Neural crest cell (in vitro differentiated cells): Measurements from ENCODE around the gene LDAH. TPM values are rescaled to one million over a fixed set of nuclear protein-coding genes. Genes with fewer than 3 reads are reported as not detected.

ENCODE experiments used
- DNase-seq: peaks from one replicate; pipeline ENCODE4 v3.0.0; 2021; ENCODE audit warnings: low read depth, mixed read lengths, low spot score
- H3K27ac Mint-ChIP-seq: one replicate; pipeline ENCODE4 v1.8.0; 2021; ENCODE audit warnings: mild to moderate bottlenecking, mixed read lengths; ENCODE audit not compliant: unreplicated experiment
- H3K27me3 Mint-ChIP-seq: 2 replicates; pipeline ENCODE4 v1.8.0; 2021; ENCODE audit warnings: low read depth, mild to moderate bottlenecking, mixed read lengths
- H3K36me3 Mint-ChIP-seq: 2 replicates; pipeline ENCODE4 v1.8.0; 2021; ENCODE audit warnings: low read depth, mild to moderate bottlenecking, mixed read lengths
- H3K4me1 Mint-ChIP-seq: 2 replicates; pipeline ENCODE4 v1.8.0; 2021; ENCODE audit warnings: mixed read lengths
- H3K4me3 Mint-ChIP-seq: one replicate; pipeline ENCODE4 v1.8.0; 2021; ENCODE audit warnings: mild to moderate bottlenecking, mixed read lengths
- H3K9me3 Mint-ChIP-seq: 2 replicates; pipeline ENCODE4 v1.8.0; 2021; ENCODE audit warnings: mixed read lengths
- total RNA-seq: library from RNA; stranded (reverse); gene quantifications from 2 replicates; pipeline ENCODE4 v1.2.1, GENCODE V29; 2021
- TF ChIP-seq, protein P1 (sequence below): fragments of 200-600 bp; sonication (generic); conservative IDR thresholded peaks from 2 replicates; pipeline ENCODE4 v1.5.0; 2021; ENCODE audit warnings: antibody characterized with exemption, mild to moderate bottlenecking

Gene LDAH
- total RNA-seq, 1 donor from 2014 or later, result 49.7 TPM

DNA sequence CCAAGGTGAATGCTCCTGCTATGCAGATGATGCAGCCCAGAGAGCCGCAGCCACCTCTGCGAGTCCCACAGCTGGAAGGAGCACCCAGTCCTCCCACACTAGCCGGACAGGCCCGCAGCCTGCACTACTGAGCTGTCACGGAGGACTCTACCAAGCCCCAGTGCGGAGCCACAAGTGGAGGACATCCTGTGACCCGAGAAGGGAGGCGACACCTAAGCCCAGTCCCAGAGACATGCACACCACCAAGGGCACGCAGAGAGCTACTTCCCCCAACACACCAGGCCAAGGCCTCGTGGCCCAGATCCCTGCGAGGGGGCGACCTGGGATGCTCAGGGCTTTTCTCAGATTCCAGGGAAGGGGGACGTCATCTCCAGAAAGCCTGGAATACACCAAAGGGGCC, 184.9 kb downstream of the LDAH start:
- H3K4me1 Mint-ChIP-seq, result peaks cover 18% of the 10 kb centered on the region
- no peaks in the 10 kb centered on the region for H3K27me3 Mint-ChIP-seq

DNA sequence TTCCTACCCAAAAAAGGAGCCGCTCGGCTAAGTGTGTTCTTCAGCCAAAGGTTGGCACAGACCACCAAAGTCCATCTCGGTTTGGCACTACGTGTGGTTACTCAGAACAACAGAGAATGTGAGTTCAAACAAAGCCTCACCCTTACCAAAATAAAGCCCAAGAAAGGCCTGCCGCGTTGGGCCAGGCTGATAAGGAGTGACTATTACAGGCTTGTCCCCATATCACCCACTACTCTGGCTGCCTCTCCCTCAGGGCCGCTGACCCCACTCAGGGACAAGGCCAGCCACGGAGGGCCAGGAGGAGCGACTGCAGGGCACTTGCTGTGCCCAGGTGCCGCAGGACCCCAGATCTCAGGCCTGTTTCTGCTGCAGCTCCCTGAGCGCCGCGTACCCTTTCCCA, 185.8 kb downstream of the LDAH start:
- DNase-seq, result no peak
- no peak overlapping the region for H3K4me3 Mint-ChIP-seq
- H3K36me3 Mint-ChIP-seq, result no peaks in the 10 kb centered on the region
- H3K4me1 Mint-ChIP-seq, result peaks cover 18% of the 10 kb centered on the region
- peak overlapping the region; percentile 43 for H3K27ac Mint-ChIP-seq
- TF ChIP-seq, protein P1, sequence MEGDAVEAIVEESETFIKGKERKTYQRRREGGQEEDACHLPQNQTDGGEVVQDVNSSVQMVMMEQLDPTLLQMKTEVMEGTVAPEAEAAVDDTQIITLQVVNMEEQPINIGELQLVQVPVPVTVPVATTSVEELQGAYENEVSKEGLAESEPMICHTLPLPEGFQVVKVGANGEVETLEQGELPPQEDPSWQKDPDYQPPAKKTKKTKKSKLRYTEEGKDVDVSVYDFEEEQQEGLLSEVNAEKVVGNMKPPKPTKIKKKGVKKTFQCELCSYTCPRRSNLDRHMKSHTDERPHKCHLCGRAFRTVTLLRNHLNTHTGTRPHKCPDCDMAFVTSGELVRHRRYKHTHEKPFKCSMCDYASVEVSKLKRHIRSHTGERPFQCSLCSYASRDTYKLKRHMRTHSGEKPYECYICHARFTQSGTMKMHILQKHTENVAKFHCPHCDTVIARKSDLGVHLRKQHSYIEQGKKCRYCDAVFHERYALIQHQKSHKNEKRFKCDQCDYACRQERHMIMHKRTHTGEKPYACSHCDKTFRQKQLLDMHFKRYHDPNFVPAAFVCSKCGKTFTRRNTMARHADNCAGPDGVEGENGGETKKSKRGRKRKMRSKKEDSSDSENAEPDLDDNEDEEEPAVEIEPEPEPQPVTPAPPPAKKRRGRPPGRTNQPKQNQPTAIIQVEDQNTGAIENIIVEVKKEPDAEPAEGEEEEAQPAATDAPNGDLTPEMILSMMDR, result no peak
- H3K27me3 Mint-ChIP-seq, result no peaks in the 10 kb centered on the region
- no peaks in the 10 kb centered on the region for H3K9me3 Mint-ChIP-seq

More for the DNA sequence above, 184.9 kb downstream of the LDAH start:
- Mint-ChIP-seq H3K9me3 (no peaks in the 10 kb centered on the region), H3K27ac (no peak overlapping the region), H3K36me3 (no peaks in the 10 kb centered on the region), H3K4me3 (no peak overlapping the region)
- no peak for DNase-seq
- TF ChIP-seq, protein P1, result no peak

DNA sequence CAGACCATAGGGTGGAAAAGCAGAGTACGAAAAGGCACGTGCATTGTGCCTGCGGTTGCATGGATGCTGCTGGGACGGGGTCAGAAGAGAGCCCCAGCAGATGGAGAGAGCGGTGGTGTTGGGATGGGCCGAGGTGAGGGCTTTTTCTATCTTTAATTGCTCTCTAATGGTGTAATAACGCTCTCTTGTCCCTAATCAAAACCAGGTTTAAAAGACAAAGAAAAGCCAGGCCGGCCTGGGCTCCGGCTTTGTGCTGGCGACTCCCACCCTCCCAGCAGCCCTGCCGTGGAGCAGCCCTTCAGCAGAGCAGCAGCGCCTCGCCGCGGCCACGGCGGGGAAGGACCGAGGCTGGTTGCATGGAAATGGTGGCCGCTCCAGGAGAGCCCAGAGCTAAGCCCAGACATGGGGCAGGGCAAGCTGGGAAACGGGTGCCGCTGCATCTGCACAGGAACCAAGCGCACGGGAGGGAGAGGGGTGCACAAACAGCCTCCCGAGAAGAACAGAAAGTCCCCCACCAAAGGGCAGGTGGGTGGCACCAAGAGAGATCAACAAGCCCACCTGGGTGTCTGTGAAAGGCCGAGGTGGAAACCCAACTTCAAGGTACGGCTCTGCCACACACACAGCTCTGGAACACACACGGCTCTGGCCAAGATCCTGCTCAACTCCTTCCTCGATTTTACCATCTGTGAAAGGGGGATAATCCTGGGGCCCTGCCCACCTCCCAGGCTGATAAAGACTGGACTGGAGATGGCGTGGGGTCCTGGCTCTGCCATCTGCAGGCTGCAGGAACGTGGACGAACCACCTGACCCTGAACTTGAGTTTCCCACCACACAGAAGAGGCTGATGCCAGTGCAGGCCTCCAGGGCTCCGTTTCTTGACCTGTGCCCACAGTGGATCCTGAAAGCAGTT, 187.0 kb downstream of the LDAH start:
- no peaks in the 10 kb centered on the region for H3K36me3 Mint-ChIP-seq
- TF ChIP-seq, protein P1, result peak; percentile 99
- peak; percentile 95 for DNase-seq
- no peaks in the 10 kb centered on the region for H3K27me3 Mint-ChIP-seq
- H3K4me3 Mint-ChIP-seq, result no peak overlapping the region
- peaks cover 15% of the 10 kb centered on the region for H3K4me1 Mint-ChIP-seq
- peak overlapping the region; percentile 81 for H3K27ac Mint-ChIP-seq
- H3K9me3 Mint-ChIP-seq, result no peaks in the 10 kb centered on the region

DNA sequence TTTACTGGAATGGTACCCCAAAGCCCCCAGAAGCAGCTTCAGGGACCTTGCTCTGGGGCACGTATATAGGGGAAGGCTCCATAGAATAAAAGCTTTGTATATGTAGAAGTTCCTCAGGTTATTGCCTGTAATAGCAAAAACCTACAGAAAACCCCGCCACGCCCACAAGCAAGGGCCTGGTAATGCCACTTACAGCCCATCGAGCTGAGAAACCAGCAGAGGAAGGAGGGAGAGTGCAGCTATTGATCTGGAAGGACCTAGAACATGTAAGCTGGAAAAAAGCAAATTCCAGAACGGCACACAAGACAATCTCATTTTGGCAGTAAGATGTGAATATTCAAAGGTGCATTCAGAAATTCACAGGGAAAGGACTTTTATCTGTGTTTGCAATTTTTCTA, 187.8 kb downstream of the LDAH start:
- H3K27ac Mint-ChIP-seq, result no peak overlapping the region
- DNase-seq, result no peak
- H3K27me3 Mint-ChIP-seq, result no peaks in the 10 kb centered on the region
- TF ChIP-seq, protein P1, result no peak
- H3K36me3 Mint-ChIP-seq, result no peaks in the 10 kb centered on the region
- H3K4me3 Mint-ChIP-seq, result no peak overlapping the region
- H3K9me3 Mint-ChIP-seq, result no peaks in the 10 kb centered on the region
- peaks cover 15% of the 10 kb centered on the region for H3K4me1 Mint-ChIP-seq

DNA sequence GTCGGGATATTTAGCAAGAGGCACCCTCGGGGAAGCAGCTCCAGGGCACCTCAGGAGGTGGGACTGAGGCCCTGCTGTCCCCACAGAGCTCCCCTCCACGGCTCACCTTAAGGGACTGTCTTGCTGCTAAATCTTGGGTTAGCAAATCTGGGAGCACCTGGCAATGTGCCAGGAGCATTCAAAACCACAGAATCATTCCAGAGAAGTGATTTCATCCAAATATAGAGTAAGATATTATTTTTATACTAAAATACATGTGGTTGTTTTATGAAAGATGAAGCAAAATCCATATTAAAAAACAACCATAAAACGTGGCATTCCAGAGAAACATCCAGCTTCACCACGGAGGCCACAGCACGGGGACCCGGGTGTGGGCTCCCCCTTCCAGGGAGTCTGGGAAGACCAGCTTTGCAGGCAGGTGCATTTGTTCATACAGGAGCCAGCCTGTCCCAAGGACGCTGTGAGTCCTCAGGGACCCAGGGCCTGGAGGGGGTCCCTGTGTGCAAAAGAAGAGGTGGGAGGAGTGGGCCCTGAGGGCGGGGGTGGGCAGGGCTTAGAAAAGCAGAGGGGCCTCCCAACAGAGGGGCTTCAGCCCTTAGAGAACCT, 188.3 kb downstream of the LDAH start:
- Mint-ChIP-seq H3K4me3 (no peak overlapping the region), H3K9me3 (no peaks in the 10 kb centered on the region), H3K27ac (no peak overlapping the region), H3K4me1 (peaks cover 17% of the 10 kb centered on the region), H3K36me3 (no peaks in the 10 kb centered on the region), H3K27me3 (no peaks in the 10 kb centered on the region)
- no peak for DNase-seq
- TF ChIP-seq, protein P1, result no peak

Other genes with a start within 250 kb of the LDAH start
- 19.4 and 19.6 TPM in 2 replicates for gene HS1BP3, start 172.0 kb downstream of the LDAH start, total RNA-seq
- 0.36 and 0.40 TPM in 2 replicates for gene GDF7, start 156.0 kb downstream of the LDAH start, total RNA-seq
- 0.07 and 0.09 TPM in 2 replicates for gene APOB, start 221.0 kb upstream of the LDAH start, total RNA-seq